Sigmoid colon (tissue), 4 donors: ENCODE measurements around the gene CEP250.

ENCODE experiments used
- POLR2AphosphoS5 ChIP-seq, 4 donors: sonication (generic); formaldehyde crosslinking; IDR thresholded peaks; one replicate each; pipeline ENCODE4 v1.6.1; 2017; ENCODE audit warnings: antibody characterized with exemption in 4 of 4
- TF ChIP-seq, protein P1 (sequence below), 4 experiments: fragments of 450-650 bp in 3 of 4; fragments of 200-600 bp in 1 of 4; IDR thresholded peaks; one replicate each; pipeline ENCODE4 v1.5.1; 2016 to 2019; ENCODE audit warnings: antibody characterized with exemption in 4 of 4, mild to moderate bottlenecking in 3 of 4, moderate library complexity in 2 of 4

DNA sequence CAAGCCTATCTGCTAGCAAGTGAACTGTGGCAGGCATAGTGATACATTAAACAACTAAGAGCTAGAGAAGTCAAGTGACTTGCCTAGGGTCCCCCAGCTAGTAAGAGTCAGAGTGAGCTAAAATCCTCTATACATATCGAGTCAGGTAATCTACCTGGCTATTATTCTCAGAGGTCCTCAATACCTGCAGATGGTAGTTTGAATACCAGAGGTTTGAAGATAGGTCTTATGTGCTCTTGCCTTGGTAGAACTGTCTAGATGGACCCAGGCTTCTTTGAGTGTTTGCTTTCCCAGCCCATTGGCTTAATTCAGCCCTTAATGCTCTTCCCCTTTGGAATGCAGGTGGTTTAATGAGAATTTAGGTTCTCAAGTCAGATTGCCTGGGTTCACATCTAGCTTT is 87.6 kb downstream of the CEP250 start:
- TF ChIP-seq POLR2AphosphoS5 (IDR thresholded peaks at IDR 0.05): no peak
- TF ChIP-seq, protein P1, sequence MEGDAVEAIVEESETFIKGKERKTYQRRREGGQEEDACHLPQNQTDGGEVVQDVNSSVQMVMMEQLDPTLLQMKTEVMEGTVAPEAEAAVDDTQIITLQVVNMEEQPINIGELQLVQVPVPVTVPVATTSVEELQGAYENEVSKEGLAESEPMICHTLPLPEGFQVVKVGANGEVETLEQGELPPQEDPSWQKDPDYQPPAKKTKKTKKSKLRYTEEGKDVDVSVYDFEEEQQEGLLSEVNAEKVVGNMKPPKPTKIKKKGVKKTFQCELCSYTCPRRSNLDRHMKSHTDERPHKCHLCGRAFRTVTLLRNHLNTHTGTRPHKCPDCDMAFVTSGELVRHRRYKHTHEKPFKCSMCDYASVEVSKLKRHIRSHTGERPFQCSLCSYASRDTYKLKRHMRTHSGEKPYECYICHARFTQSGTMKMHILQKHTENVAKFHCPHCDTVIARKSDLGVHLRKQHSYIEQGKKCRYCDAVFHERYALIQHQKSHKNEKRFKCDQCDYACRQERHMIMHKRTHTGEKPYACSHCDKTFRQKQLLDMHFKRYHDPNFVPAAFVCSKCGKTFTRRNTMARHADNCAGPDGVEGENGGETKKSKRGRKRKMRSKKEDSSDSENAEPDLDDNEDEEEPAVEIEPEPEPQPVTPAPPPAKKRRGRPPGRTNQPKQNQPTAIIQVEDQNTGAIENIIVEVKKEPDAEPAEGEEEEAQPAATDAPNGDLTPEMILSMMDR (IDR thresholded peaks at IDR 0.05): no peak
